Cardiac fibroblast (primary cell): ENCODE data around the gene TTC28.
"Not testable (repeated sequence)": the region's sequence is repeated elsewhere in the genome, so short reads cannot be mapped to it uniquely, and the experiment has no call there.

ENCODE experiments used
- DNase-seq, 2 donors: peaks; one replicate each; pipeline versions ENCODE4 v3.0.0 to v3.0.0-alpha.2; 2010; ENCODE audit warnings: low read depth in 2 of 2
- H3K4me3 ChIP-seq, 2 donors: replicated peaks in 1 of 2; 1 replicate in 1 of 2; 2 replicates in 1 of 2; pipeline ENCODE4 v1.5.1; 2011; ENCODE audit warnings: low read depth in 2 of 2, low read length in 2 of 2, mild to moderate bottlenecking in 2 of 2, moderate library complexity in 1 of 2
- CTCF ChIP-seq: IDR thresholded peaks from one replicate; pipeline ENCODE4 v1.5.1; 2011; ENCODE audit warnings: low read depth, mild to moderate bottlenecking, low read length, inconsistent platforms

TTC28 gene

GRCh38 chr22:28702891-28703290, 23.3 kb upstream of the TTC28 start:
- DNase-seq: no peak
- H3K4me3 ChIP-seq: no peak overlapping the region
- no peak for TF ChIP-seq CTCF

GRCh38 chr22:28693041-28693760, 13.6 kb upstream of the TTC28 start:
- H3K4me3 ChIP-seq, DNase-seq: not testable (repeated sequence)

GRCh38 chr22:28689796-28690195, 10.2 kb upstream of the TTC28 start:
- H3K4me3 ChIP-seq, DNase-seq: not testable (repeated sequence)

- not testable (repeated sequence) for DNase-seq, H3K4me3 ChIP-seq
Observed at GRCh38 chr22:28682966-28683365, 3.3 kb upstream of the TTC28 start.

GRCh38 chr22:28680813-28681490, 1.3 kb upstream of the TTC28 start:
- DNase-seq: peak; percentile 29 to 57
- not testable (repeated sequence) for H3K4me3 ChIP-seq

- peak overlapping the region; percentile 66 to 83 for H3K4me3 ChIP-seq
- peak; percentile 13 to 25 for DNase-seq
Observed at GRCh38 chr22:28678778-28679610, 646 bp downstream of the TTC28 start.

GRCh38 chr22:28678170-28678569, 1.5 kb downstream of the TTC28 start:
- not testable (repeated sequence) for DNase-seq, H3K4me3 ChIP-seq

GRCh38 chr22:28674121-28674563, 5.5 kb downstream of the TTC28 start:
- DNase-seq: peak; percentile 55 to 64
- no peak overlapping the region for H3K4me3 ChIP-seq
- TF ChIP-seq CTCF: no peak

GRCh38 chr22:28670756-28671155, 8.9 kb downstream of the TTC28 start:
- H3K4me3 ChIP-seq: no peak overlapping the region
- peak in 1 of 2 donors; percentile 34 for DNase-seq

More at GRCh38 chr22:28670756-28671155, 8.9 kb downstream of the TTC28 start:
- no peak for TF ChIP-seq CTCF
